HG02588 (cell line): ENCODE results near the gene VSIG1.

Source experiments
- ATAC-seq: cut with Tn5 transposase; IDR thresholded peaks from one replicate; pipeline ENCODE4 v1.9.1; 2021; ENCODE audit warnings: mild to moderate bottlenecking, moderate library complexity; ENCODE audit not compliant: unreplicated experiment

VSIG1 gene

DNA sequence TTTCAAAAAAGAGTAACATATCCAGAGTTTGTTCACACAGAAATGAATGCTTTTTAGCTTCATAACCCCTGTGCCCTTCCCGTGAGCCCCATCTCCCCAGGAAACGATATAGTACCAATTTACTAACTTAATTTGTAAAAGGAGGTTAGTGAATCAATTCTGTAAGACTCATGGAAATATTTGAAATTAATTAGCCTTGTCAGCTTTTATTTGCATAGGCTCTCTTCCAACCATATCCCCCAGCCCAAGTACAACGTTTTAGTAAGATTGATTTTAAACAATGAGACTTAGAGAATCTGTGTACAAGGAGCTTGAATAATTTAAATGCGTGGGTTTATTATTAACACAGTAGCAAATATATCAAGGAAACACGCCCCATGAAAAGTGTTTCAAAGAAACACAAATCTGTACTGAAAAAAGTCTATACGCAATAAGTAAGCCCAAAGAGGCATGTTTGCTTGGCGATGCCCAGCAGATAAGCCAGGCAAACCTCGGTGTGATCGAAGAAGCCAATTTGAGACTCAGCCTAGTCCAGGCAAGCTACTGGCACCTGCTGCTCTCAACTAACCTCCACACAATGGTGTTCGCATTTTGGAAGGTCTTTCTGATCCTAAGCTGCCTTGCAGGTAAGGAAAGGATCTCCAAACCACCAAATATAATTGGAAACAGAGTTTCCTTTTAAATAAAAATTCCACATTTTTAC lies at the start of gene VSIG1:
Gene VSIG1, plus strand, starts transcription at position 512 of the 703 bp plus-strand sequence. Its CDS starts 66 bp downstream, at position 578.
- ATAC-seq: no peak

- no peak for ATAC-seq
These were observed 48.7 kb upstream of the VSIG1 start for GRCh38 chrX:107996124-107996523.

DNA sequence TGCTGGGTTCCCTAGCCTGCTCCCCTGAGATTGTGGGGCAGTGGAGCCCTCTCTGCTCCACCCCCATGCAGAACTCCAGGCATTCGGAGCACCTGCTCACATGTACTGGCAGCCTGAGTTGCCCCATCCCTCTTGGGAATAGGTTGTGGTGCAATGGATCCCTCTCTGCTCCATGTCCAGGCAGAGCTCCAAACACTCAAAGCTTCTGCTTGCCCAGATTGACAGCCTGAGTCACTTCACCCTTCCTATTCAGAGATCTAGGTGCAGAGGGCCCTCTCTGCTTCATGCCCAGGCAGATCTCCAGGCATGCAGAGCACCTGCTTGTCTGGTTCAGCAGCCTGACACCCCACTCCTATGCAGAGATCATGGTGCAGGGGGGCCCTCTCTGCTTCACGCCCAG lies 44.1 kb upstream of the VSIG1 start:
- ATAC-seq: peak; percentile 18

DNA sequence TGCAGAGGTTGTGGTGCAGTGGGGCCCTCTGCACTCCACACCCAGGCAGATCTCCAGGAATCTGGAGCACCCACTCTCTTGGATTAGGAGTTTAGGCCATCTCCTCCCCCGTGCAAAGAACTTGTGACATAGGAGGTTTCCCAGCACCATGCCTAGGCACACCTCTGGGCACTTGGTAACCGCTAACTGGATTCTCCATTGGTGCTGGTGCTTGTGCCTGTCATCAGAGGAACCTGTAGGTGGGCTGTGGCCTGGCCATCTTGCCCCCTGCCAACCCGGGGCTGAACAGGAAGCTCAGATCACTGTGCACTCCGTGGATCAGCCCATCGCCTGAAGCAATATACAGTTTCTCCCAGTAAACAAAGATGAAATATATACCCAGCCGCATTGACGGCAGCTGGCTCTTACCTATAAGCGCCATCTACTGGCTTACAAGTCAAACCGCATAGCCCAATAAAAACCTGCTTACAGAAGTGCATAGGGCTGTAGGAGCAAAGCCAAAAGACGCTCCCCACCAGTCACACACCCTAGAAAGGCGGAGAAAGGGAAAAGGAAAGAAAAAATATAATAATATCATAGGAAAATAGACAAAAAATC lies 43.5 kb upstream of the VSIG1 start:
- ATAC-seq: peak; percentile 76

DNA sequence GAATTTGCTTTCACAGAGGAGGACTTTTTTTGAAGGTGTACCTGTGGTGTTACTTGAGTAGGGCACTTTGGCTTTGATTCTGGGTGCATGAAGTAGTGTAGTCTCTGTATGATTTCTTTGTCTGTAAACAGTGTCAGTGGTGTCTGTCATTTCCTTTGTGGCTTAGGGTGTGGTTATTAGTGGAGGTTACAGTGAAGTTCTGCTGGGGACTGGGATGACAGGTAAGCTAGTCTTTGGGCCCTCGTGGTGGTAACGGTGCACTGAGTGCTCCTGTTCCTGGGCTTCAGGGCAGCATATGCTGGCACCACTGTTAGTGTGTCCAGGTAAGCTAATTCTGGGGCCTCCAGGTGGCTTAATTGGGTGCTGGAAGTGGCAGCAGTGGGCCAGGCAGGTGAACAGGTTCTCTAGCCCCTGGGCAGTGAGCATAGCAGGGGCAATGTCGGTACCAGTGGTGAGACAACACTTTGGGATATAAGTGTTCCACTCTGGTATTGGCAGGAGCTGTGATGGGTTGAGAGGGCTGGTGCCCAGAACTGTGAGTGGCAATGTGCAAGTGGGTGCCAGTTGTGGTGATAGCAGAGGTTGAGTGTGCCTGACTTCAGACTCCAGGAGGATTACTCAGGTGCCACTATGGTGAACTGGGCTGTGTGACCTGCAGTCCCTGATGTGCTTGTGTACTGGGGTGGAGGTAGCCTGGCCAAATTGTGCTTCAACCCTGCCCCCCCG lies 26.0 kb upstream of the VSIG1 start:
- no peak for ATAC-seq

DNA sequence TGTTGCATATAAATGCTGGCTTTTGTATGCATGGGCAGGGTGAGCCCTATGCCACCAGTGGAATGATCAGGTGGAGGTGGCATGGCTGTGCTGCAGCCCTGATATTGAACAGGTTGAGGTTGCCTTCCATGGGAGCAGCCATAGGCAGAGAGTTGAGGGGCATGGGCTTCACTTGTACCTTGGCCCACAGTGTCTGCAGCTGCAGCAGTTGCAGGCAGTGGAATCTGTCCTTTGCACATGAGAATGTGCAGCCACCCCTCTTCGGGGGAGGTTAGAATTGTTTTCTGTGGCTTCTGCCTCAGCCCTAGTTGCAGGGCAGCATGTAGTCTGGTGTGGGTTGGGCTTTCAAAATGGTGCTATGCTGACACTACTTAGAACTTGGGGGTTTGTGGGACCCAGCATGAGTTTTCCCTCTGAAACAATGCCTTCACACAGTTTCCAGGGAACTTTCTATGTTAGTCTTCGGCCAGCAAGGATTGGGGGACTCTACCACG lies 25.4 kb upstream of the VSIG1 start:
- ATAC-seq: no peak

DNA sequence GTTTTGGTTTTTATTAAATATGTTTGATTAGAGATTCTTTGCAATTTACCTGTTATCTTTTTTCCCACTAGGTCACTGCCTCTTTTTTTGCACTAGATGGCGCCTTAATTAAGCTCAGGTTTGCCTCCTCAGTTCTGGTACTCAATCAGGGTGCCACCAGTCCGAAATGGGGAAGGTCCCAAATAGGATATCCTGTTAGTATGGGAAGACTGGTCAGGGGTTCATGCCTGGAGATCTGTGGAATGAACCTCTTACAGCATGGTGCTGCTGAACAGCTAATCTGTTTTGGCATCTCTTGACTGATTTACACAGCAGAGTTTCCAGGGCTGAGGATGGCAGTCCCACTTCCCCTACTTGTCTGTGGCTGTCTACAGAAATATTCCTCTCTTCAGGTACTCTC lies 24.2 kb upstream of the VSIG1 start:
- no peak for ATAC-seq

- ATAC-seq: no peak
These were observed 22.3 kb upstream of the VSIG1 start for GRCh38 chrX:108022491-108023089.

DNA sequence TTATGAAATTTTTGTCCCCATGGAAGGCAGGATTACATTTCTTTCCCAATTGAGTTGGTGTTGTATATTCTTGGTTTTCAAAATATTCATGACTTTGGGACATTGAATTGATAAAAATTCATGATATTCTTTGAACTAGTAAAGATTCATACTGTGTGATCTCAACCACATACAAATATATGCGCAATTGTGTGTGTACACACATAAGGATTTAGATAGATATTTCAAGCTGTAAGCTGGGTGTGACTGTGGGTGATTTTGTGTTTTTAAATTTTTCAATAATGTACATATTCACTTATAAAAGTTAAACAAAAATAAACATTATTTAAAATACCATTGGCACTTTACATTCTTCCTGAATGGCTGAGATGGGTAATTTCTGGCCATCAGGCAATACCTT lies 19.5 kb upstream of the VSIG1 start:
- no peak for ATAC-seq

- ATAC-seq: no peak
These were observed 18.8 kb upstream of the VSIG1 start for GRCh38 chrX:108025954-108026600.

DNA sequence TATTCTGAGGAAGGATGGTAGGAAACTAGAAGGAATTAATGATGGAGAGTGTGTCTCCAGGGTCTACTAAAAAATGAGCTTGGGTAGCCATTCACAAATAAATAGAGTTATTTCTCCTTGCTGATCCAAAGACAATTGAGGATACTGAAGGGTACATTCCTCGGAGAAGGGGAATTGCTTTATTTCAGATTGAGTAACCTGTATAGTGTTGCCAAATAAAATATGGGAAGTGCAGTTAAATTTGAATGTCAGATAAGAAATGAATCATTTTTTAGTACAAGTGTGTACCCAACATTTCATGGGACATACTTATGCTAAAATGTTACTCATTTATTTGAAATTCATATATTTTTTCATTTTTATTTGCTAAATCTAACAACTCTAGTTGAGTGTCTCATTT lies 16.0 kb upstream of the VSIG1 start:
- ATAC-seq: no peak

DNA sequence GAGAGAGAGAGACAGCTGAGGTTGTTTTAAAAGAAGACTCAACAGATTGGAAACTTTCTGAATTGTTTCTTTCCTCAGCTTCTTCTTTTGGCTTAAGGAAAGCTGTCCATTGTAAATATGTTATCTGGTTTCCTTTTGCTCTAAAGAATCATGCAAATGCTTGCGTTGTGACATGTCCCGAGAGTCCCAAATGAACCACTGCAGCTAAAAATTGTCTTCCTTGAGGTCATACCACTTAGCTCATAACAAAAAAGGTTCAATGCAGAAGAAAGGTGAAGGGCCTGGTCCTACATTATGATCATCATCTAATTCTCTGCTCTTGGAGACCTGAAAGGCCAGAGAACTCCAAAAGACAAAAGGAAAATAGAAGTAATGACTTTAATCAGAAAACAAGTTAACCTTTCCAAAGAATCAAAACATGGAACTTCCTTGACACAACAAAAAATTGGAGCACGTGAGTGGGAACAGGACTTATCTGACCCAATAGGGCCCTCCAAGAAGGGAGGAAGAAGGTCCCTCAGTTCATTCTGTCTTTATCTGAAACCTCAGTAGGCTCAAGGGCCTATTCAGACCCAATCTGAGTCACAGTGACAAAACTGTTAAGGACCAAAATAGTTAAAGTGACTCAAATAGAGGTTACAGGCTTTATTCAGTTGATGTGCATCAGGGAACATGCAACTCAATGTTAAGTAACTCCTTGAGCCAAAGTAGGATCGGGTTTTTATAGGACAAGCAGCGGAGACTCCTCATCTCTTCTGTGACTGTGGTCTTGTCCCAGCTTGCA lies 14.7 kb upstream of the VSIG1 start:
- peak; percentile 76 for ATAC-seq

- no peak for ATAC-seq
These were observed 11.9 kb upstream of the VSIG1 start for GRCh38 chrX:108032944-108033343.

GRCh38 chrX:108033890-108034289 lies 11.0 kb upstream of the VSIG1 start:
- ATAC-seq: no peak

- no peak for ATAC-seq
These were observed 10.1 kb upstream of the VSIG1 start for GRCh38 chrX:108034725-108035124.

GRCh38 chrX:108036298-108036973 lies 8.4 kb upstream of the VSIG1 start:
- no peak for ATAC-seq

GRCh38 chrX:108049649-108050048 lies 4.8 kb downstream of the VSIG1 start:
- no peak for ATAC-seq

GRCh38 chrX:108053218-108053617 lies 8.4 kb downstream of the VSIG1 start:
- ATAC-seq: no peak

DNA sequence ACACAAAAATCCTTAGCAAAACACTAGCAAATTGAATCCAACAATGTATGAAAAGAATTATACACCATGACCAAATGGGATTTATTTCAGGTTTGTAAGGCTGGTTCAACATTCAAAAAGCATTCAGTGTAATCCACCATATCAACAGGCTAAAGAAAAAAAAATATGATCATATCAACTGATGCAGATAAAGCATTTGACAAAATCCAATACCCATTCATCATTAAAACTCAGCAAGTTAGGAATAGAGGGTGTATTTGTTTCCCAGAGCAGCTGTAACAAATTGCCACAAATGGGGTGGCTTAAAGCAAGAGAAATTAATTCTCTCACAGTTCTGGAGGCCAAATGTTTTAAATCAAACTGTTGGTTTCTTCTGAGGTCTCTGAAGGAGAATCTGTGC lies 10.7 kb downstream of the VSIG1 start:
- no peak for ATAC-seq

DNA sequence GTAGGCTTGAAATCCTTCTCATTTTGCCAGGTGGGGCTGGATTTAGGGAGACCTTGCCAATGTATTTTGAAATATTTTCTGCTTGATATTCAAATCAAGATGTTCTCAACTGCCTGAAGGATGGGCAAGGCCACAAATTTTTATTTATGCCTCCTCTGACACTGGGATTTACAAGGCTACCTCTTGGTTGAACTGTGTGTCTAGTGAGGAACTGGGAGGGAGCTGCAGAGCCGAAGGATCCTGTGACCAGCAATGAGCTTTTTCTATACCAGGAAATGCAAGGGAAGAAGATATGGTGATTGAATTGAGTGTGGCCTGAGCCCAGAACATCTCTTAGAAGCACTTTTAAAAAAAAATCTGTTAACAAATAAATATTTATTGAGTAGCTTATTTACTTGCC lies 14.9 kb downstream of the VSIG1 start:
- no peak for ATAC-seq
